Transverse colon (tissue), 4 donors: ENCODE data around the gene MCCC1.

Experiments
- POLR2A ChIP-seq: fragments of 450-650 bp; IDR thresholded peaks from one replicate; pipeline ENCODE4 v1.6.1; 2016; ENCODE audit warnings: antibody characterized with exemption, mild to moderate bottlenecking, moderate library complexity
- POLR2AphosphoS5 ChIP-seq, 3 donors: sonication (generic); formaldehyde crosslinking; IDR thresholded peaks; one replicate each; pipeline ENCODE4 v1.6.1; 2016; ENCODE audit warnings: antibody characterized with exemption in 3 of 3
- TF ChIP-seq, protein P1 (sequence below), 5 experiments: fragments of 200-600 bp in 3 of 5; fragments of 450-650 bp in 2 of 5; sonication (generic) in 3 of 5; IDR thresholded peaks; 1 replicate in 2 of 5; 2 replicates in 3 of 5; pipeline ENCODE4 v1.5.1; 2016 to 2017; ENCODE audit warnings: antibody characterized with exemption in 5 of 5, inconsistent platforms in 3 of 5, mild to moderate bottlenecking in 2 of 5, moderate library complexity in 1 of 5

DNA sequence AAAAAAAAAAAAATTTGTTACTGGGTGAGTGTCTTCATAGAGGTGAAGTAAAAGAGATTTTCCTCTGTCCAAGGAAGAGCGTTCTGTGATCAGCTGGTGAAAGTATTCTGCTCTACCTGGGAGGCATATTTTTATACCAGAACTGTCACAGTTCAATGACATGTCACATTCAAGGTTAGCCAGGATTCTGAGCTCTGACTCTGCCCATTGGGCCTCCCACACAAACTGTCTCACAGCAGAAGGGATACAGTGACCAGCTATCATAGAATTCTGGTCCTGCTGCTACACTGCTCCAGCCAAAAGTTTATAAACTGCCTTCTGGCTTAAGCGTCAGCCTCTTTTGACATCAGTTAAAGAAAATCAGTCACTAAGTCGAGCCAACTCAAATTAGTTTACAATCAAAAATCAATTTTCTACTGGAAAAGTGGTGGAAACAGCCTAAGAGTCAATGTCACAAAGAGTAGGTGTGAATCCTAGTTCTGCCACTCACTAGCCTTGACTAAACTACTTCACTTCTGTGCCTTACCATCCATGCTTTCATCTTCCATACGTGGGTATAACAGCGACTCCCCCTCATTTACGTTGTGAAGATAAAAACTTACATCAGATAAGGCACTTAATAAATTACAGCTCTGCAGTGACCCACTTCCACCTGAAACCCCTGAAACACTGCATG is 66.3 kb downstream of the MCCC1 start:
- TF ChIP-seq, protein P1, sequence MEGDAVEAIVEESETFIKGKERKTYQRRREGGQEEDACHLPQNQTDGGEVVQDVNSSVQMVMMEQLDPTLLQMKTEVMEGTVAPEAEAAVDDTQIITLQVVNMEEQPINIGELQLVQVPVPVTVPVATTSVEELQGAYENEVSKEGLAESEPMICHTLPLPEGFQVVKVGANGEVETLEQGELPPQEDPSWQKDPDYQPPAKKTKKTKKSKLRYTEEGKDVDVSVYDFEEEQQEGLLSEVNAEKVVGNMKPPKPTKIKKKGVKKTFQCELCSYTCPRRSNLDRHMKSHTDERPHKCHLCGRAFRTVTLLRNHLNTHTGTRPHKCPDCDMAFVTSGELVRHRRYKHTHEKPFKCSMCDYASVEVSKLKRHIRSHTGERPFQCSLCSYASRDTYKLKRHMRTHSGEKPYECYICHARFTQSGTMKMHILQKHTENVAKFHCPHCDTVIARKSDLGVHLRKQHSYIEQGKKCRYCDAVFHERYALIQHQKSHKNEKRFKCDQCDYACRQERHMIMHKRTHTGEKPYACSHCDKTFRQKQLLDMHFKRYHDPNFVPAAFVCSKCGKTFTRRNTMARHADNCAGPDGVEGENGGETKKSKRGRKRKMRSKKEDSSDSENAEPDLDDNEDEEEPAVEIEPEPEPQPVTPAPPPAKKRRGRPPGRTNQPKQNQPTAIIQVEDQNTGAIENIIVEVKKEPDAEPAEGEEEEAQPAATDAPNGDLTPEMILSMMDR (IDR thresholded peaks at IDR 0.05): no peak
- TF ChIP-seq POLR2AphosphoS5 (IDR thresholded peaks at IDR 0.05): no peak
- no peak for TF ChIP-seq POLR2A
